22Rv1 (cell line): ENCODE results near the gene TBC1D5.

Source experiments
- CTCF ChIP-seq: fragments of 450-650 bp; IDR thresholded peaks from 2 replicates; pipeline ENCODE4 v1.5.1; 2017; ENCODE audit warnings: mild to moderate bottlenecking
- ZFX ChIP-seq: fragments of 450-650 bp; IDR thresholded peaks from 2 replicates; pipeline ENCODE4 v1.6.1; 2017; ENCODE audit warnings: antibody characterized with exemption, borderline replicate concordance

- TF ChIP-seq CTCF: no peak
- no peak for TF ChIP-seq ZFX
Measured at GRCh38 chr3:17373304-17373703, 369.1 kb downstream of the TBC1D5 start.
